Panc1 (cell line): Measurements from ENCODE around the gene DQX1. TPM values are rescaled to one million over a fixed set of nuclear protein-coding genes. Genes with fewer than 3 reads are reported as not detected.

Experiments
- ATAC-seq: fragments of 200-7000 bp; cut with Tn5 transposase; 2 replicates; pipeline ENCODE4 v1.9.1; 2020; ENCODE audit warnings: mild to moderate bottlenecking, moderate library complexity
- BruUV-seq: library from RNA; stranded (reverse); fragments of 400-500 nt; replicated peaks from 2 replicates; lab custom pipeline; 2021; lab: Mats Ljungman, UMichigan
- CTCF ChIA-PET: fragments of 300-600 bp; sonication (Branson Sonifier 250); formaldehyde crosslinking; loops from one replicate; lab custom pipeline; 2022; ENCODE audit warnings: antibody characterized with exemption; lab: Charles Lee
- POLR2A ChIA-PET: fragments of 300-600 bp; sonication (Branson Sonifier 250); formaldehyde crosslinking; loops from one replicate; lab custom pipeline; 2022; ENCODE audit warnings: antibody characterized with exemption; lab: Charles Lee
- DNase-seq: peaks from one replicate; pipeline ENCODE4 v3.0.0-alpha.2; 2010; ENCODE audit warnings: low read depth, low spot score
- H3K27ac ChIP-seq: 2 replicates; pipeline ENCODE4 v1.5.1; 2011; ENCODE audit warnings: mild to moderate bottlenecking, low read length, inconsistent platforms
- H3K27me3 ChIP-seq: fragments of 200-500 bp; sonication (Bioruptor generic); 2 replicates; pipeline ENCODE4 v1.6.0; 2014; ENCODE audit warnings: low read length, inconsistent platforms; ENCODE audit not compliant: control insufficient read depth, insufficient read depth
- H3K36me3 ChIP-seq: fragments of 200-500 bp; sonication (Bioruptor generic); 2 replicates; pipeline ENCODE4 v1.5.1; 2014; ENCODE audit warnings: inconsistent platforms, mild to moderate bottlenecking, low read length, moderate library complexity; ENCODE audit not compliant: control insufficient read depth, insufficient read depth
- H3K4me1 ChIP-seq: 2 replicates; pipeline ENCODE4 v1.5.1; 2011; ENCODE audit warnings: inconsistent platforms, mild to moderate bottlenecking, low read length, moderate library complexity; ENCODE audit not compliant: control insufficient read depth, insufficient read depth
- H3K4me3 ChIP-seq, 2 experiments: 2 replicates each; pipeline ENCODE4 v1.5.1; 2011 to 2012; ENCODE audit warnings: low read depth in 2 of 2, low read length in 2 of 2, mild to moderate bottlenecking in 2 of 2, inconsistent platforms in 1 of 2, moderate library complexity in 1 of 2
- H3K9me3 ChIP-seq: fragments of 200-500 bp; sonication (Bioruptor generic); 2 replicates; pipeline ENCODE4 v1.5.1; 2014; ENCODE audit warnings: low read depth, mild to moderate bottlenecking, inconsistent platforms, low read length, moderate library complexity; ENCODE audit not compliant: control insufficient read depth, insufficient read depth
- CTCF ChIP-seq: fragments of 450-650 bp; IDR thresholded peaks from 2 replicates; pipeline ENCODE4 v1.5.1; 2017; ENCODE audit warnings: mild to moderate bottlenecking
- POLR2AphosphoS5 ChIP-seq: IDR thresholded peaks from 2 replicates; pipeline ENCODE4 v1.6.1; 2012; ENCODE audit warnings: mild to moderate bottlenecking, low read depth, low read length, moderate library complexity
- REST ChIP-seq, 2 experiments: IDR thresholded peaks; 2 replicates each; pipeline ENCODE4 v1.6.1; 2011 to 2012; ENCODE audit warnings: low read depth in 2 of 2, control low read depth in 1 of 2, low read length in 1 of 2, mild to moderate bottlenecking in 1 of 2, moderate library complexity in 1 of 2; ENCODE audit not compliant: insufficient read depth in 1 of 2
- SIN3A ChIP-seq: IDR thresholded peaks from 2 replicates; pipeline ENCODE4 v1.6.1; 2012; ENCODE audit warnings: low read depth, mild to moderate bottlenecking, low read length, moderate library complexity, borderline replicate concordance; ENCODE audit not compliant: insufficient read depth
- TCF7L2 ChIP-seq: IDR thresholded peaks from 2 replicates; pipeline ENCODE4 v1.6.1; 2011; ENCODE audit warnings: mild to moderate bottlenecking, low read depth, low read length, inconsistent platforms
- in situ Hi-C: cut with HindIII; loops from 2 replicates; pipeline ENCODE4 v1.10.0; 2016; ENCODE audit warnings: low sequenced_read_pairs, low pct_unique_long_range_greater_than_20kb
- intact Hi-C: fragments of 100-400 bp; cut with micrococcal nuclease; formaldehyde crosslinking; loops from one replicate; pipeline ENCODE4 v1.10.0; 2022; ENCODE audit not compliant: unreplicated experiment
- total RNA-seq: library from RNA; stranded (reverse); gene quantifications from one replicate; pipeline ENCODE4 v1.2.1, GENCODE V29; 2021; ENCODE audit not compliant: unreplicated experiment

Gene DQX1
- total RNA-seq, 1 experiment from 2014 or later = 0.41 TPM

- H3K27ac ChIP-seq = no peak overlapping the region
- in situ Hi-C loops (no loop called here), intact Hi-C loops (loop anchor here (2.0 kb wide), 1 partner anchor 49 kb away; the partner anchor contains the start of genes CCDC142 and TTC31)
- ATAC-seq (no peak), DNase-seq (no peak)
- BruUV-seq = no TSS peak
- no peaks in the 10 kb centered on the region for H3K9me3 ChIP-seq
- ChIA-PET CTCF (interaction anchor here (0.5 to 1.6 kb wide), 3 partner anchors 49 to 290 kb away, joined by 6 to 7 read pairs (median 7); partner anchors contain the start of genes CCDC142 and TTC31), POLR2A (no interaction called here)
- H3K4me3 ChIP-seq = no peak overlapping the region
- peaks cover 6% of the 10 kb centered on the region for H3K4me1 ChIP-seq
- TF ChIP-seq POLR2AphosphoS5 (no peak), SIN3A (no peak), CTCF (no peak), REST (IDR thresholded peaks at IDR 0.05; ENCODE audit: insufficient read depth in 1 of 2, low read depth in 2 of 2, low read length in 1 of 2) (no peak), TCF7L2 (no peak)
- H3K27me3 ChIP-seq = no peaks in the 10 kb centered on the region
- H3K36me3 ChIP-seq = peaks cover 3% of the 10 kb centered on the region
These were observed 5.6 kb upstream of the DQX1 start for GRCh38 chr2:74531666-74532065.

GRCh38 chr2:74530239-74531187, 4.5 kb upstream of the DQX1 start:
- H3K36me3 ChIP-seq = peaks cover 3% of the 10 kb centered on the region
- H3K27me3 ChIP-seq = no peaks in the 10 kb centered on the region
- H3K4me3 ChIP-seq = peak overlapping the region; percentile 82 to 99
- ATAC-seq (peak; percentile 19), DNase-seq (no peak)
- peaks cover 6% of the 10 kb centered on the region for H3K4me1 ChIP-seq
- BruUV-seq = no TSS peak
- ChIA-PET CTCF (interaction anchor here (1.0 kb wide), 1 partner anchor 26 kb away, joined by 4 read pairs; no protein-coding TSS in a partner anchor), POLR2A (interaction anchor here (0.5 to 0.6 kb wide), 3 partner anchors 9 to 95 kb away, joined by 3 to 7 read pairs (median 5); no protein-coding TSS in a partner anchor)
- no peaks in the 10 kb centered on the region for H3K9me3 ChIP-seq
- no peak for TF ChIP-seq TCF7L2
- TF ChIP-seq REST (IDR thresholded peaks at IDR 0.05; ENCODE audit: insufficient read depth in 1 of 2, low read depth in 2 of 2, low read length in 1 of 2) = no peak
- no peak for TF ChIP-seq POLR2AphosphoS5
- TF ChIP-seq SIN3A = no peak
- no peak for TF ChIP-seq CTCF
- intact Hi-C loops = loop anchor here (2.0 kb wide), 1 partner anchor 48 kb away; the partner anchor contains the start of genes CCDC142 and TTC31
- in situ Hi-C loops = no loop called here
- H3K27ac ChIP-seq = peak overlapping the region; percentile 79
